Glutamatergic neuron (in vitro differentiated cells): ENCODE data around the gene CIDEC. TPM values are rescaled to one million over a fixed set of nuclear protein-coding genes. Genes with fewer than 3 reads are reported as not detected.
"Not testable (repeated sequence)": the region's sequence is repeated elsewhere in the genome, so short reads cannot be mapped to it uniquely, and the experiment has no call there.

Source experiments
- DNase-seq: peaks from one replicate; pipeline ENCODE4 v3.0.0; 2022
- H3K27ac Mint-ChIP-seq: one replicate; pipeline ENCODE4 v1.8.0; 2020; ENCODE audit warnings: mild to moderate bottlenecking, mixed read lengths, inconsistent platforms; ENCODE audit not compliant: unreplicated experiment
- H3K27me3 Mint-ChIP-seq: one replicate; pipeline ENCODE4 v1.8.0; 2020; ENCODE audit warnings: mild to moderate bottlenecking, moderate library complexity, mixed read lengths, inconsistent platforms; ENCODE audit not compliant: unreplicated experiment
- H3K36me3 Mint-ChIP-seq: one replicate; pipeline ENCODE4 v1.8.0; 2020; ENCODE audit warnings: mild to moderate bottlenecking, mixed read lengths, inconsistent platforms; ENCODE audit not compliant: unreplicated experiment
- H3K4me1 Mint-ChIP-seq: one replicate; pipeline ENCODE4 v1.8.0; 2020; ENCODE audit warnings: mild to moderate bottlenecking, low read depth, mixed read lengths, inconsistent platforms; ENCODE audit not compliant: unreplicated experiment
- H3K4me3 Mint-ChIP-seq: one replicate; pipeline ENCODE4 v1.8.0; 2020; ENCODE audit warnings: mild to moderate bottlenecking, mixed read lengths, inconsistent platforms; ENCODE audit not compliant: unreplicated experiment
- H3K9me3 Mint-ChIP-seq: one replicate; pipeline ENCODE4 v1.8.0; 2020; ENCODE audit warnings: mild to moderate bottlenecking, moderate library complexity, mixed read lengths, inconsistent platforms; ENCODE audit not compliant: unreplicated experiment
- total RNA-seq: library from RNA; stranded (reverse); fragmentation: NEBNext Ultra II Directional; extraction: Animal tissue kit (Norgen Biotek cat#: 25700); gene quantifications from one replicate; pipeline ENCODE4 v1.2.1, GENCODE V29; 2021; ENCODE audit not compliant: unreplicated experiment
- TF ChIP-seq, protein P1 (sequence below): fragments of 200-600 bp; sonication (generic); IDR thresholded peaks from one replicate; pipeline ENCODE4 v1.5.0; 2021; ENCODE audit not compliant: partially characterized antibody, unreplicated experiment

CIDEC gene
- total RNA-seq, 1 donor from 2014 or later, result not detected

DNA sequence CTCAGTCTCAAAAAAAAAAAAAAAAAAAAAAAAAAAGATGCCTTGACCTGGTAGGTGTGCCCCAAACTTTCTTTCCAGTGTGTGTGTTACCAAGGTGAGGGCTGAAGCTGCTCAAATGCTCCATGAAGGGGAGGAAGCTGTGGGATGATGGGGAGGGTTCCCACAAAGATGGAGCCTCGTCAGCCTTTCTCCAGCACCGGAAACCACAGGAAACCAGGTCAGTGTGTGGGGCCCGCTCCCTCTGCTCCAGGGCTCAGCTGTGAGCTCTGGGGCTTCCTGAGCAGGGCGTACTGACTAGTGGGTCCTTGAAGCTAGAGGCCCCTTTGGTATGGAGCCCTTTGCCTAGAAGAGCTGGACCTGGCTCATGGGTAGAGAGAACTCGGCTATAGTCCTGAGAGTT is 21.9 kb upstream of the CIDEC start:
- DNase-seq, result no peak
- no peak overlapping the region for H3K27ac Mint-ChIP-seq
- H3K36me3 Mint-ChIP-seq, result no peaks in the 10 kb centered on the region
- H3K4me3 Mint-ChIP-seq, result no peak overlapping the region
- TF ChIP-seq, protein P1, sequence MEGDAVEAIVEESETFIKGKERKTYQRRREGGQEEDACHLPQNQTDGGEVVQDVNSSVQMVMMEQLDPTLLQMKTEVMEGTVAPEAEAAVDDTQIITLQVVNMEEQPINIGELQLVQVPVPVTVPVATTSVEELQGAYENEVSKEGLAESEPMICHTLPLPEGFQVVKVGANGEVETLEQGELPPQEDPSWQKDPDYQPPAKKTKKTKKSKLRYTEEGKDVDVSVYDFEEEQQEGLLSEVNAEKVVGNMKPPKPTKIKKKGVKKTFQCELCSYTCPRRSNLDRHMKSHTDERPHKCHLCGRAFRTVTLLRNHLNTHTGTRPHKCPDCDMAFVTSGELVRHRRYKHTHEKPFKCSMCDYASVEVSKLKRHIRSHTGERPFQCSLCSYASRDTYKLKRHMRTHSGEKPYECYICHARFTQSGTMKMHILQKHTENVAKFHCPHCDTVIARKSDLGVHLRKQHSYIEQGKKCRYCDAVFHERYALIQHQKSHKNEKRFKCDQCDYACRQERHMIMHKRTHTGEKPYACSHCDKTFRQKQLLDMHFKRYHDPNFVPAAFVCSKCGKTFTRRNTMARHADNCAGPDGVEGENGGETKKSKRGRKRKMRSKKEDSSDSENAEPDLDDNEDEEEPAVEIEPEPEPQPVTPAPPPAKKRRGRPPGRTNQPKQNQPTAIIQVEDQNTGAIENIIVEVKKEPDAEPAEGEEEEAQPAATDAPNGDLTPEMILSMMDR, result no peak
- peaks cover 5% of the 10 kb centered on the region for H3K27me3 Mint-ChIP-seq
- H3K4me1 Mint-ChIP-seq, result peaks cover 2% of the 10 kb centered on the region
- no peaks in the 10 kb centered on the region for H3K9me3 Mint-ChIP-seq

DNA sequence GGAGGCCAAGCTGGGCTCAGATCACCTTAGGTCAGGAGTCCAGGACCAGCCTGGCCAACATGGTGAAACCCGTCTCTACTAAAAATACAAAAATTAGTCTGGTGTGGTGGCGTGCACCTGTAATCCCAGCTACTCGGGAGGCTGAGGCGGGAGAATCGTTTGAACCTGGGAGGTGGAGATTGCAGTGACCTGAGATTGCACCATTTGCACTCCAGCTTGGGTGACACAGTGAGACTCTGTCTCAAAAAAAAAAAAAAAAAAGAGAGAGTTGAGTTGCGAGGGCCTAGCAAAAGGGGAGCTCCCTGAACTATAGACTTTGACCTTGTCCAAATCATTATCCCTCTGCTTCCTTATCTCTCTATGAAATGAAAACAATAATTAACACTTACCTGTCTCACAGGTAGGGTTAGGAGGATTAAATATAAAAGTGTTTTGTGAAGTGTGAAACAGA is 20.9 kb upstream of the CIDEC start:
- not testable (repeated sequence) for H3K4me1 Mint-ChIP-seq, H3K4me3 Mint-ChIP-seq, H3K27me3 Mint-ChIP-seq, H3K36me3 Mint-ChIP-seq, H3K27ac Mint-ChIP-seq, H3K9me3 Mint-ChIP-seq, DNase-seq

DNA sequence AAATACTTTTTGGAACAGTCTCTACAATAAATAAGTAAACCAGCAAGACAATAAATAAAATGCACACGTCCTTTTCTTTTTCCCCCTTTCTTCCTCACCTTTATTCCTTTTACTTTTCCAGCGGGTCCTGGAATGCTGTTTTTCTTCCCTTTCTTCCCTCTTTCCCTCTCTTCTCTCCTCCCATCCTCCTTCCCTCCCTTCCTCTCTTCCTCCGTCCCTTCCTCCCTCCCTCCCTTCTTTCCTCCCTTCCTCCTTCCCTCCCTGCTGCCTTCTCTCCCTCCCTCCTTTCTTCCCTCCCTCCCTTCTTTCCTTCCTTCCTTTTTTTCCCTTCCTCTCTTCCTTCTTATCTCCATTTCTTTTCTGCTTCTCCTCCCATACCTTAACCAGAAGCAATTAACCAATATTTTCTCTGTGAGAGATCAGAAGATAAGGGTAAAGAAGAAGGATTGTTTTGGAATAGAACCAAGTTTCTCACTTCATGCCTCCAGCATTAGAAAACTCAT is 19.3 kb upstream of the CIDEC start:
- DNase-seq, result no peak
- H3K27ac Mint-ChIP-seq, result no peak overlapping the region
- TF ChIP-seq, protein P1, result no peak
- H3K4me3 Mint-ChIP-seq, result no peak overlapping the region
- H3K27me3 Mint-ChIP-seq, result peaks cover 7% of the 10 kb centered on the region
- H3K9me3 Mint-ChIP-seq, result peaks cover 2% of the 10 kb centered on the region
- H3K4me1 Mint-ChIP-seq, result peaks cover 2% of the 10 kb centered on the region
- no peaks in the 10 kb centered on the region for H3K36me3 Mint-ChIP-seq

GRCh38 chr3:9898467-9899241 is 18.6 kb upstream of the CIDEC start:
- TF ChIP-seq, protein P1, result no peak
- Mint-ChIP-seq H3K36me3 (no peaks in the 10 kb centered on the region), H3K4me1 (peaks cover 2% of the 10 kb centered on the region), H3K27ac (peak overlapping the region; percentile 18), H3K9me3 (peaks cover 2% of the 10 kb centered on the region), H3K27me3 (peaks cover 7% of the 10 kb centered on the region), H3K4me3 (peak overlapping the region; percentile 23)
- DNase-seq, result no peak

DNA sequence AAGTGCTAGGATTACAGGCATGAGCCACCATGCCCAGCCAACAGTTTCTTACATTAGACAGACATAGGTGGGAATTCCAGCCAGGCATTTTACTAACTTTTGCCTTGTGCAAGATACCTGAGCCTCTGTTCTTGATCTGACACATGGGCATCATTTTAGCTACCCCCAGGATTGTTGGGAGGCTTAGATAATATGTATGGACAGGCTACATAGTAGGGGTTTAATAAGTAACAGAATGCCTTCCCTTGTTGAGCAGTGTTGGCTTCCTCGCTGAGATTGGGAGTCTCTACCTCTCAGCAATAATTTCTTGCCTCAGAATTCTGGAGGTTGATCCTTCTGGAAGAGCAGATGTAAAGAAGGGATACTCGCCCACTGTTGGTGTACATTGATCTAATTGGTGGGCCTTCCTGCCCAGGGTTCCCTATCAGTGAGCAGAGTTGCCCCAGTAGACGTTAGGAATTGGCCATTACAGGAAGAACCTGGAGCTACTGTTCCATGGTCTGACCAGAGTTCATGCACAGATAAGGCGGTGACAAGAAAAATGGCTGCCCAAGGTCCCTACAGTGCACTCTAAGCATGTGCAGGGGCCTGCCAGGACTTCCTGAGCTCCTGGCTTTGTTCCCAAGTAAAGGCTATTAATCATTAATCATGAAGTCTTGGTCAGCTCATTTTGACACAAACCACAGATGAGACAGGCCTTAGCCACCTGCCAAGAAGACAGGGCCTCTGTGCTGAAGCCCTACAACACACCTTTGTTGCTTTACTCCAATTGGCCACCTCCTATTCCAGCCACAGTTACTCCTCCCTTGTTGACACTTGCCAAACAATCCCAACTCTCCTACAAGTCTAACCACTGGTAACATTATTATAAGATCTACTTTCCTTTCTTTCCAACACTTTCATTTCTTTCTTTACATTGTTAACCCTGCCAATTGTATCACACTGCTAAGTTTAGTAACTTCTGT is 17.6 kb upstream of the CIDEC start:
- no peak overlapping the region for H3K4me3 Mint-ChIP-seq
- DNase-seq, result no peak
- TF ChIP-seq, protein P1, result no peak
- no peaks in the 10 kb centered on the region for H3K36me3 Mint-ChIP-seq
- no peaks in the 10 kb centered on the region for H3K4me1 Mint-ChIP-seq
- peaks cover 2% of the 10 kb centered on the region for H3K9me3 Mint-ChIP-seq
- peaks cover 7% of the 10 kb centered on the region for H3K27me3 Mint-ChIP-seq
- H3K27ac Mint-ChIP-seq, result no peak overlapping the region

- H3K36me3 Mint-ChIP-seq, H3K9me3 Mint-ChIP-seq, H3K4me1 Mint-ChIP-seq, H3K4me3 Mint-ChIP-seq, H3K27me3 Mint-ChIP-seq, DNase-seq, H3K27ac Mint-ChIP-seq: not testable (repeated sequence)
These were observed 16.8 kb upstream of the CIDEC start for GRCh38 chr3:9896755-9897407.

- H3K36me3 Mint-ChIP-seq, H3K4me3 Mint-ChIP-seq, H3K9me3 Mint-ChIP-seq, H3K27ac Mint-ChIP-seq, DNase-seq, H3K4me1 Mint-ChIP-seq, H3K27me3 Mint-ChIP-seq: not testable (repeated sequence)
These were observed 15.7 kb upstream of the CIDEC start for GRCh38 chr3:9895715-9896114.
